ENCODE data around the gene FANCC. TPM values are rescaled to one million over a fixed set of nuclear protein-coding genes. Genes with fewer than 3 reads are reported as not detected.

The FANCC gene
- total RNA-seq, 1 experiment from 2014 or later, result 14.5 TPM

DNA sequence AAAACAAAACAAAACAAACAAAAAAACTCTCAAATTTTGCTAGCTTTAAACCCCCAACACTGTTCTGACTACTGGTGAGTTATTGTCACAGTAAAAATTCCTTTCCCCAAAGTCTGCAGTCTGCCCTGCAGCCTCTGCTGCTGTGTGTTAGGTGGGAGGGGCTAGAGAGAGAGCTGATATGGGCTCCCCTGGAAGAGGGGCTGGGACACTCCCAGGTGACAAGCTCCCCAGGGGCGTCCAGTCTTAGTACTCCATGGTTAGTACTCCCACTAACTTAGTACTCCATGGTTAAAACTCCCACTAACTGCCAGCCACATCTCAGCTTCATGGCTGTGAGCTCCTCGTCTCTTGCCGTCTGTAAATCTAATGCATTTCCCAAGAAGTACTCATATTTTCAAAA lies 191.9 kb downstream of the FANCC start:
- DNase-seq, result no peak
- no peak for TF ChIP-seq CTCF (IDR thresholded peaks at IDR 0.05; ENCODE audit: unreplicated experiment)
- Mint-ChIP-seq H3K36me3 (ENCODE audit: insufficient read depth, unreplicated experiment) (peaks cover 5% of the 10 kb centered on the region), H3K27ac (ENCODE audit: unreplicated experiment) (no peak overlapping the region), H3K4me1 (ENCODE audit: low read depth, unreplicated experiment) (peaks cover 10% of the 10 kb centered on the region), H3K4me3 (ENCODE audit: low read depth, unreplicated experiment) (no peak overlapping the region), H3K27me3 (ENCODE audit: unreplicated experiment) (no peaks in the 10 kb centered on the region), H3K9me3 (ENCODE audit: low read depth, unreplicated experiment) (no peaks in the 10 kb centered on the region)
- BruUV-seq (replicated peaks), result no TSS peak
- intact Hi-C loops (cut with micrococcal nuclease; ENCODE audit: unreplicated experiment), result loop anchor here (5.0 kb wide), 1 partner anchor 458 kb away; no protein-coding TSS in a partner anchor
- CTCF ChIA-PET, result interaction anchor here (0.8 to 0.9 kb wide), 2 partner anchors 342 to 445 kb away, joined by 3 read pairs; no protein-coding TSS in a partner anchor

DNA sequence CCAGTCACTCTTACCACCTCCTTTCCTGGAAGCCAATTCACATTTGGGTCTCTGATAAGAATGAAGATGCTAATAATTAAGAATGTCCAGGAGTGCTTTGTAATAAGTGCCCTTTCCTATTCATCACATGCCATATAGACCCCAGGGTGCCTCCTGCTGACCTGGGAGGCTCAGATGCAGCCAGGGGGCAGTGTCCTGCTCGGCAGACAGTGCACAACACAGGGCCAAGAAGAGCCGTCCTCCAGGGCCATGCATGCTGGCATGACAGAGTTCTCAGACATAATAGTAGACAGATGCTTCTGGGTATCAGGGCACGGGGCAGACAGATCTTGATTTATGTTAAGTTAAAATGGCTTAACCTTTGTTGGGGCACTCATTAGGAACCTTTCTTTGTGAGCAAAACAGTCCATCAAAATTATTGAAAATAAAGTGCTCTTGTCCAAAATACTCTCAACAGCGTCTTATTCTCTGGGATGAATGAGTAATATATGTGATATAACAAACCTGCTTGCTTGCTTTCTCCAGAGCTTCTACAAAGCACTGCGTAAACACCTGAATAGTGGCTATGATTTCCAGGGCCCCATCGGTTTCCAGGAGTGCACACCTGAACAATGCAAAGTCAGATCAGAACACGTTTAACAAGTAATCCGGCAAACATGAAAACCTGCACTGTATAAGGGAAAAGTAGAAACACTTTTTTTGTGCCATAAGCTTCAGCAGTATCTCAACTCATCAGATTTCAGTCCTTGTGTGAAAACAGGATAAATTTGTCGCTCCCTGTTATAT lies 192.7 kb downstream of the FANCC start:
- no peak for DNase-seq
- intact Hi-C loops (cut with micrococcal nuclease; ENCODE audit: unreplicated experiment), result loop anchor here (5.0 kb wide), 1 partner anchor 457 kb away; no protein-coding TSS in a partner anchor
- H3K4me3 Mint-ChIP-seq (ENCODE audit: low read depth, unreplicated experiment), result no peak overlapping the region
- no TSS peak for BruUV-seq (replicated peaks)
- TF ChIP-seq CTCF (IDR thresholded peaks at IDR 0.05; ENCODE audit: unreplicated experiment), result no peak
- H3K27me3 Mint-ChIP-seq (ENCODE audit: unreplicated experiment), result no peaks in the 10 kb centered on the region
- CTCF ChIA-PET, result interaction anchor here (0.9 kb wide), 1 partner anchor 444 kb away, joined by 3 read pairs; no protein-coding TSS in a partner anchor
- H3K27ac Mint-ChIP-seq (ENCODE audit: unreplicated experiment), result no peak overlapping the region
- no peaks in the 10 kb centered on the region for H3K36me3 Mint-ChIP-seq (ENCODE audit: insufficient read depth, unreplicated experiment)
- no peaks in the 10 kb centered on the region for H3K9me3 Mint-ChIP-seq (ENCODE audit: low read depth, unreplicated experiment)
- peaks cover 3% of the 10 kb centered on the region for H3K4me1 Mint-ChIP-seq (ENCODE audit: low read depth, unreplicated experiment)

DNA sequence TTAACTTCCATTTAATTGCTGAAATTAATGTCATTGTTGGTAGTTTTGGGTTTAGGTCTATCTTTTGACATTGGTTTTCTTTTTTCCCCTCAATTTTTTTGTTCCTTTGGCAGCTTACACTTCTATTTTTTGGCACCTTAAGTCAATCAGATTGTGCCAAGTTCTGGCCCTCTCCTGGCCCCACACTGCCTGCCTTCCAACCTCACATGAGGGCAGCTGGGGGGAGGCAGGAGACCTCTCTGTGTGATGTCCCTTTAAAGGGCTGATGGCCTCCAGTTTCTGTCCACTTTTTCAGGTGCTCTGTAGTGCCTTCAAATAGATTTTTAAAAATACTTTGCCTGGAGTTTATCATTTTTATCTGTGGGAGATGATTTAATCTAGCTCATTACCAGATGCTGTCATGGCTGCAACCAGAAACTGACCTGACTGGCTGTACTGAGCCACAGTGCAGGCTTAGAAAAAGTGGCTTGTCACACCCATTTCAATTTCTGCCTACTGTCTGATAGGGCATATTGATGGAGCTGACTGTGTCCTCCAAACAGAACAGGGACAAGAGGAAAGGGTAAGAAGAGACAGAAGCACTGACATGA lies 196.6 kb downstream of the FANCC start:
- BruUV-seq (replicated peaks), result no TSS peak
- DNase-seq, result no peak
- Mint-ChIP-seq H3K4me3 (ENCODE audit: low read depth, unreplicated experiment) (no peak overlapping the region), H3K27ac (ENCODE audit: unreplicated experiment) (no peak overlapping the region), H3K36me3 (ENCODE audit: insufficient read depth, unreplicated experiment) (no peaks in the 10 kb centered on the region), H3K4me1 (ENCODE audit: low read depth, unreplicated experiment) (no peaks in the 10 kb centered on the region), H3K27me3 (ENCODE audit: unreplicated experiment) (no peaks in the 10 kb centered on the region), H3K9me3 (ENCODE audit: low read depth, unreplicated experiment) (no peaks in the 10 kb centered on the region)
- CTCF ChIA-PET, result no interaction called here
- TF ChIP-seq CTCF (IDR thresholded peaks at IDR 0.05; ENCODE audit: unreplicated experiment), result no peak
- intact Hi-C loops (cut with micrococcal nuclease; ENCODE audit: unreplicated experiment), result no loop called here

DNA sequence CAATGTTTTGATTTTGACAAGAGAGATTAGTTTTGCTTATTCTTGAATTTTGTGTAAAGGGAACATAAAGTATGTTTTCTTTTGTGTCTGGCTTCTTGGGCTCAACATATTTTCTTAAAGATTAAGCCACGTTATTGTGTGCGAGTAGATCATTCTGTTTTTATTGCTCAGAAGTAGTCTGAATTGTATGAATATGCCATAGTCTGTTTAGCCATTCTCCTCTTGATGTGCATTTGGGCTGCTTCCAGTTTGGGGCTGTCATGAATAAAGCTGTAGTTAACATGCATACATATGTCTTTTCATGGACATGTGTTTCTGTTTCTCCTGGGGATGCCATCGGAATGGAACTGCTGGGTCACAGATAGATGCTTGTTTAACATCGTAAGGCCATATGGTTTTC lies 198.9 kb downstream of the FANCC start:
- no peak for TF ChIP-seq CTCF (IDR thresholded peaks at IDR 0.05; ENCODE audit: unreplicated experiment)
- H3K27ac Mint-ChIP-seq (ENCODE audit: unreplicated experiment), result no peak overlapping the region
- H3K9me3 Mint-ChIP-seq (ENCODE audit: low read depth, unreplicated experiment), result no peaks in the 10 kb centered on the region
- no peaks in the 10 kb centered on the region for H3K27me3 Mint-ChIP-seq (ENCODE audit: unreplicated experiment)
- H3K36me3 Mint-ChIP-seq (ENCODE audit: insufficient read depth, unreplicated experiment), result no peaks in the 10 kb centered on the region
- intact Hi-C loops (cut with micrococcal nuclease; ENCODE audit: unreplicated experiment), result no loop called here
- CTCF ChIA-PET, result interaction anchor here (0.7 kb wide), 1 partner anchor 201 kb away, joined by 3 read pairs; no protein-coding TSS in a partner anchor
- BruUV-seq (replicated peaks), result no TSS peak
- no peak for DNase-seq
- H3K4me1 Mint-ChIP-seq (ENCODE audit: low read depth, unreplicated experiment), result no peaks in the 10 kb centered on the region
- no peak overlapping the region for H3K4me3 Mint-ChIP-seq (ENCODE audit: low read depth, unreplicated experiment)
